NB4 (cell line): ENCODE data around the gene WNT6.
A peak's percentile ranks its signal among the peaks of the same experiment; 100 is the strongest.

ENCODE experiments used
- DNase-seq: peaks from one replicate; pipeline ENCODE4 v3.0.0; 2010; ENCODE audit warnings: low read depth
- H3K4me3 ChIP-seq: one replicate; pipeline ENCODE4 v1.5.1; 2011; ENCODE audit warnings: mild to moderate bottlenecking, low read depth, low read length, moderate library complexity
- CTCF ChIP-seq: IDR thresholded peaks from one replicate; pipeline ENCODE4 v1.5.1; 2012; ENCODE audit warnings: low read depth, low read length
- MAX ChIP-seq: IDR thresholded peaks from 2 replicates; pipeline ENCODE4 v1.6.1; 2011; ENCODE audit warnings: low read depth, low read length
- MYC ChIP-seq: IDR thresholded peaks from 2 replicates; pipeline ENCODE4 v1.6.1; 2011; ENCODE audit warnings: low read depth, low read length
- POLR2A ChIP-seq: IDR thresholded peaks from 2 replicates; pipeline ENCODE4 v1.6.1; 2011; ENCODE audit warnings: mild to moderate bottlenecking; ENCODE audit not compliant: insufficient read length; ENCODE audit errors: extremely low read depth

The WNT6 gene

GRCh38 chr2:218831378-218831990 lies 28.1 kb upstream of the WNT6 start, which contains the start of gene PRKAG3:
Gene PRKAG3 (minus strand): TSS chr2:218831803.
- TF ChIP-seq CTCF (no peak), MYC (no peak), MAX (no peak), POLR2A (no peak)
- DNase-seq, result no peak
- H3K4me3 ChIP-seq, result no peak within 1 kb of the TSS

DNA sequence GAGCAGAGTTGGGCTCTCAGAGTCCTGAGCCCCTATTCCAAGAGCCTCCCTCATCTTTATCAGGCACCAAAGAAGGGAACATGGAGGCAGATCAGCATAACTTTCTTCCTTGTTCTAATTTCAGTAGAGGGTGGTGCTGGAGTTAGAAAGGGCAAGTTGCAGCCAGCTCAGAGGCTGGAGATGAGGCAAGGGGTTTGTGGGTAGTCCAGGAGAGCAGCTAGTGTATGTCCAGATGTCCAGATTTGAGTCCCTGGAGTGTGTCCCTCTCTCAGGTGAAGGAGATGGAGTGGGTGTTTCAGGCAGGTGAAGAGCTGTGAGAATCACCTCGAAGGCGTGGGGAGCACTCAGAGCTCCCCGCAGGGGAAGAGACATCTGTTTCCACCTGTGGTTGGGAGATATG lies 27.5 kb upstream of the WNT6 start:
- no peak overlapping the region for H3K4me3 ChIP-seq
- DNase-seq, result no peak
- TF ChIP-seq CTCF (no peak), MAX (no peak), MYC (no peak), POLR2A (no peak)

- TF ChIP-seq POLR2A (no peak), CTCF (no peak), MYC (no peak), MAX (no peak)
- H3K4me3 ChIP-seq, result no peak overlapping the region
- DNase-seq, result no peak
Observed at GRCh38 chr2:218832520-218832919, 27.1 kb upstream of the WNT6 start.

- no peak for DNase-seq
- TF ChIP-seq CTCF (no peak), MYC (no peak), MAX (no peak), POLR2A (no peak)
Observed at GRCh38 chr2:218833023-218833609, 26.5 kb upstream of the WNT6 start.

DNA sequence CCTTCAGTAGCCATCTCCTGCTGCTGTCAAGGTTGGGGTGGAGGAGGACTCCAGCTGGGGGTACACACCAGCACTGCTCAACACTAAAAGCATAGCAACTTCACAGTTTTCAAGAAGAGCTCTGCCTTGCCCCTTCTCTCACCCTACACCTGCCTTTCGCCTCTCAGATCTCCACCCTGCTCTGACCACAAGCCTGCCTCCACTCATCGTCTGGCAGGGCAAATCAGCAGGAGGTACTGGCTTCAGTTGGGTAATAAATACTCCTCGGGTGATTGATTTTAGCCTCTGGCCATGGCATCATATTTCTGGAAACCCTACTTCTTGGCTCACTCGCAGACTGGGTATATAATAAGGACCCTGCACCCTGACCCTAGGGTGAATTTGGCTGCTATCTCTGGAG lies 24.9 kb upstream of the WNT6 start:
- DNase-seq, result peak; percentile 29

More at GRCh38 chr2:218833023-218833609, 26.5 kb upstream of the WNT6 start:
- no peak overlapping the region for H3K4me3 ChIP-seq

More for the DNA sequence above, 24.9 kb upstream of the WNT6 start:
- no peak for TF ChIP-seq POLR2A
- TF ChIP-seq CTCF, result no peak
- no peak for TF ChIP-seq MAX
- no peak for TF ChIP-seq MYC
- H3K4me3 ChIP-seq, result no peak overlapping the region
